HG02798 (cell line): ENCODE measurements around the gene BLOC1S4.
"Not testable (repeated sequence)": the region's sequence is repeated elsewhere in the genome, so short reads cannot be mapped to it uniquely, and the experiment has no call there.

Experiments
- ATAC-seq: cut with Tn5 transposase; IDR thresholded peaks from one replicate; pipeline ENCODE4 v1.9.1; 2021; ENCODE audit warnings: mild to moderate bottlenecking; ENCODE audit not compliant: unreplicated experiment, poor library complexity

The BLOC1S4 gene

DNA sequence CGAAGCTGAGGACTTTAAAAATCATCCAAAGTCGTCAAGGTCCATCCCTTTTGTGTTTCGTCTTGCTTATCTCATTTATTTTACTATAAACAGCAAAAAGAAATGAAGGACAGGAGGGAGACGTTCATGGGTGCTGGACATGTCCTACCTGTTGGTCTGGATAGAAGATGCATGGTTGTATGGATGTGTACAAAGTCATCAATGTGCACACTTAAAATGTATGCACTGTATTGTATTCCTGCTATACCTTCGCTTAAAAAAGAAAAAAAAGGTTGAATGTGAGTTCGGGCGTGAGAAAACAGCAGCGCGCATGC, 313 bp upstream of the BLOC1S4 start:
- no peak for ATAC-seq

GRCh38 chr4:6716958-6717655, 1.1 kb downstream of the BLOC1S4 start:
- ATAC-seq, result no peak

DNA sequence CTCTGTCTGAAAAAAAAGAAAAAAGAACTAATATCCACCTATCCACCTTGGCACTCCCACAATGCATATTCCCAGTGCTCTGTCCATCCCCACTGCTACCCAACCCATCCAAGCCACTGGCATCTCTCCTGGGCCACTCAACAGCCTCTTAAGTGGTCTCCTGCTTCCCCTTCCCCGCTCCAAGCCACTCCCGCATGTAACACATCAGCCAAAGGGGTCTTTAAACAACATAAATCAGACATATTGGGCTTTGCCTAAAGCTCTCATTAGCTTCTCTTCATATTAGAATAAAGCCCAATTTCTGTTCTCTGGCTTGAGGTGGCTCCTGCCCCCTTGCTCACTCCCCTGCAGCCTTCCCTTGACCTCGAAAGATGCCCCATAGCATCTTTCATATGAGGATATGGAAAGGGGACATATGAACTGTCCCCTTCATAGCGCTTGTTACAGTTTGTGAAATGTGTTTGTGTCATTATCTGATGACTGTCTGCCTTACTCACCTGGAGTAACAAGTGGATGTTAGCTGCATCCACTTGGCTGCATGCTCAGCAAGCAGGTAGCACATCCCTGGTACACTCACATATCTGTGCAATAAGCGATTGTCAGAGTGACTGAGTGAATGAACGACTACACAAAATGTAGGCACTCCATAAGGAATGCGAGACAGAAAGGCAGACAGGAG, 3.1 kb downstream of the BLOC1S4 start:
- no peak for ATAC-seq

GRCh38 chr4:6719611-6720179, 3.7 kb downstream of the BLOC1S4 start:
- ATAC-seq, result no peak

- ATAC-seq, result no peak
Measured at GRCh38 chr4:6720202-6720699, 4.3 kb downstream of the BLOC1S4 start.

GRCh38 chr4:6721121-6721520, 5.1 kb downstream of the BLOC1S4 start:
- ATAC-seq, result no peak

DNA sequence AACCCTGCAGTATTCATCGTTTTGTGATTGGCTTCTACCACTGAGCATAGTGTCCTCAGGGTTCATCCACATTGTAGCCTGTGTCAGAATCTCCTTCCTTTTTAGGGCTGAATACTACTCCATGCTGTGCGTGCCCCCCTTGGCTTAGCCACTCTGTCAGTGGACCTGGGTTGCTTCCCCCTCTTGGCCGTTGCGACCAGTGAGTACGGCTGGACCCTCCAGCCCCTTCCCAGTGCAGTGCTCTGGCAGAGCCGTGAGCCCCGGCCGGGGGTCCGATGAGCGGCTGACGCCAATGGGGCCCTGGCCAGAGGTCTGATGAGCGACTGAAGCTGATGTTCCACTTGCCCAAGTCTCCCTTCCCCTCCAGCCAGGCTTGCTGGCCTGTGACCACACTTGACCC, 6.9 kb downstream of the BLOC1S4 start:
- ATAC-seq, result no peak

DNA sequence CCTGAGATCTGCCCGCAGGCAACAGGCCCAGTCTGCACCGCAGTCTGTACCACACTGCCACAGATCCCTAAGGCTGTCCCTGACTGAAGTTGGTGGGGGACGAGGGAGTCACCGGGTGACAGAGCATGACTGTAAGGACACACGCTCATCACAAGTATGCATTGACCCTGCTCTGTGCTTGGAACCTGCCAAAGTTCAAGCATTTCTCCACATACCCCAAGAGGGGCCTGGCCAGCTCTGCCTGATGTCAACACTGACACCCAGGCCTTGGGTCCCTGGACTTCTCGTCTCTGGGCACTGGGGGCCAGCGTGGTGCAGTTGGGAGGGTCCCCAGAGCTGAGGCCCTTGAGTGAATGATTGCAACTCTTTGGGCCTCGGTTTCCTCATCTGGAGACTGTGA, 7.9 kb downstream of the BLOC1S4 start:
- no peak for ATAC-seq

GRCh38 chr4:6724421-6725111, 8.6 kb downstream of the BLOC1S4 start:
- ATAC-seq, result no peak

- ATAC-seq, result not testable (repeated sequence)
Measured at GRCh38 chr4:6725427-6725961, 9.5 kb downstream of the BLOC1S4 start.

- ATAC-seq, result no peak
Measured at GRCh38 chr4:6727081-6727942, 11.3 kb downstream of the BLOC1S4 start.

GRCh38 chr4:6727943-6728250, 11.9 kb downstream of the BLOC1S4 start:
- ATAC-seq, result no peak

DNA sequence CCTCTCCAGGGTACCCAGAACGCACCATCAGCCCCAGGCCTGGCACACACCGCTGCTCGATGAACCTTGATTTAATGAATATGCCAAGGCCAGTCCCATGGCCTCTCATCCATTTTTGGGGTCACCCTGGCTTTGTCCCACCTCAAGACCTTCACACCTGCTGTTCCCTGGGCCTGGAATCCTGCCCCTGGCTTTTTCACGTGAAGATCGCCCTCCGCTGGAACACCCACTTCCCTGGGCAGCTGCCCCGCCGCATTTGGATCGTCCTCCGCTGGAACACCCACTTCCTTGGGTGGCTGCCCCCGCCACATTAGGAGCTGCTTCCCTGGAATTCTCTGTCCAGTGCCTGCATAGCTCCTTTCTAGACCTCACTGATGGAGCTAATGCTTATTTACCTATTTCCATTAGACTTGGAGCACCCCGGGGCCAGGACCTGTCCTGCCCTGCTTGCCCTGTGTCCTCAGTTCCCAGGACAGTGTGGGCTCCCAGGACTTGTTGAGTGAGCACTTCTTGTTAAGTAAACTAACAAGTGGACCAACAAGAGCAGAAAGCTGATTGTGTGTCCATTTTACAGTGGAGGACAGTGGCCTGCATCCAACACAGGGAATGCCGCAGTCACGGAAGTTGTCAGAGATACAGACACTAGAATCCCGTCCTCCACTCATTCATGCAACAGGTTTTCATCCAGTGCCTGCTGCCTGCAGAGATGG, 12.5 kb downstream of the BLOC1S4 start:
- no peak for ATAC-seq

DNA sequence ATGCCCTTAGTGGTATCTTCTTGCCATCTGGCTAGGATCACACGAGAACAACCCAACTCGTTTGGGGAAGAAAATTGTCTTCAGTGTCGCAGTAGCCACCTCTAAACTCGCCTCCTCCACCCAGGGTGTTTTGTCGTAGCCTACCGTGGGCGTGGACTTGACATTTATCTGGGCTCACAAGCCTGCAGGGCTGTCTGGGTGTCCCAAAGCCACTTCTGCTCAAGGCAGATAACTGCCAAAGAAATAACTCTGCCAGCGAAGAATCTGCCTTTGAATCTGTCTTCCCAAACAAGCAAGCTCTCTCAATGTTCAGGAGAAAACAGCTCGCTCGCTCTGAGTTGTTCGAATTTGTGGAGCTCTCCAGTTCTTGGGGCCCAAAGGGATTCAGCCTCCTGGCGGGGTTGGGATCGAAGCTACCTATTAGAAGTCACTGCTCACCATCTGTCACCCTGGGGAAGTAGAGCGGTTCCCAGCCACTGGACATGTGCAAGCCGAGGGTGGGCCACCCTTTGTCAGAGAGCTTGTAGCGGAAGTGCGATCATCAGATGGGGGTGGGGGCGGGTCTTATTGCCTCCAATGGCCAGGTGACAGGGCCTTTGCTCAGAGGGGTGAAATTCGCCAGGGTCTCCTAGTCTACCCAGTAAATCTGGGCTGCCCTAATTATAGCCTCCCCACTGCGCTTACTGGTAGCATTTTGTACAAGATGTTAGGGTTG, 14.8 kb downstream of the BLOC1S4 start:
- no peak for ATAC-seq

GRCh38 chr4:6731318-6731675, 15.3 kb downstream of the BLOC1S4 start:
- no peak for ATAC-seq

DNA sequence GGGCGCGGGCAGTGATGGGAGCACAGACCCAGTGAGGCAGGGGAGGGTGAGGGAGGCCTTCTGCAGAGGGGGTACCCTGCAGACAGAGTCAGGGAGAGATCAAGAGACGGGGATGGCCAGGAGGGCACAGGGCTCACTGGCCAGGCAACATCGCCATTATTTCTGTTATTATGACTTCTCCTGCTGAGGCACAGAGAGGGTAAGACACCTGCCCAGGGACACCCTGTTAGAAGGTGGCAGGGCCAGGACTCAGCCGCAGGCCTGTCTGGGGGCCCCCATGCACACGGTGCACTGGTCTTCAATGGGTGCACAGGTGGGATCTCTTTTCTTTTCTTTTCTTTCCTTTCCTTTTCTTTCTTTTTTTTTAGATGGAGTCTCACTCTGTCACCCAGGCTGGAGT, 15.8 kb downstream of the BLOC1S4 start:
- ATAC-seq, result no peak

DNA sequence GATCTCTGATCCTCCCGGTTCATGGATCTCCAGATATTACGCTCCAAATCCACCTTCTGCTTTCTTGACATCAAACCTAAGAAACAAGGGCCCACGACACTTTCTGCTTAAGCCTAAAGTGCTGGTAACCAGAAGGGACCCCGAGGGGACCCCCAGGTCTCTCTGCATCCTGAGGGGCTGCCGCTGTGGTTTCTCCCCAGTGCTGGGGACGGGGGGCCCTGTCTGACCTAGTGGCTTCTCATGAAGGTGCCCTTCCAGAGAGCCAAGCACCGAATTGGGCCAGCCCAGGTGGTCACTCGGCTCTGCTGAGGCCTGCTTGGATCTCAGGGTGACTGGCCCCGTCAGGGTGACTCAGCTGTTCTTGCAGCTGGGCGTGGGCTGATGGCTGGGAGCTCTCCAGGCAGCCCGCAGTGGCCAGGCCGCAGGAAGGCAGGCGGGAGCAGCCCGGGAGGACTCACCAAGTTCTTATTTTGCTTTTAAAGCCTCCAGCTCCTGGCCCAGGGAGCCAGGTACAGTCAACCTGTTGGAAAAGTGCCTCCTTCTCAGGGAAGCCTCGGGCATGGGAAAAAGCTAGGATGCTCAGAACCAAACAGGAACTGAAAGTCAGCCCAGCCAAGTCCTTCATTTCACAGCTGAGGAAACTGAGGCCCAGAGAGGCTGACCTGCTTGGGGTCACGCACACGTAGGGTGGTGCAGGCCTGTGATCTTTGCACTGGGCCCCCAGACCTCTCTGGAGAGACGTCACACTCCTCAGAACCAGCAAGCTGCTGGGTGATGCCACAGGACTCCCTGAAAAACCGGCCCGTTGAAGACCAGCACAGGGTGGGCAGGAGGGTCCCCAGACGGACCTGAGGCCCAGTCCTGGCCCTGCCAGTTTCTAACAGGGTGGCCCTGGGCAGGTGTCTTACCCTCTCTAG, 16.7 kb downstream of the BLOC1S4 start:
- no peak for ATAC-seq
